Measurements from ENCODE around the gene ATP1B1.
"Not testable (repeated sequence)": the region's sequence is repeated elsewhere in the genome, so short reads cannot be mapped to it uniquely, and the experiment has no call there.

Gene ATP1B1

GRCh38 chr1:169144941-169145626 lies 38.6 kb downstream of the ATP1B1 start:
- DNase-seq: no peak

- DNase-seq: no peak
Observed at GRCh38 chr1:169146576-169147214, 40.2 kb downstream of the ATP1B1 start.

GRCh38 chr1:169148472-169149252 lies 42.2 kb downstream of the ATP1B1 start:
- DNase-seq: no peak

GRCh38 chr1:169149555-169150286 lies 43.2 kb downstream of the ATP1B1 start:
- no peak for DNase-seq

- no peak for DNase-seq
Observed at GRCh38 chr1:169150641-169151337, 44.3 kb downstream of the ATP1B1 start.

GRCh38 chr1:169151338-169151837 lies 44.9 kb downstream of the ATP1B1 start:
- no peak for DNase-seq

- DNase-seq: no peak
Observed at GRCh38 chr1:169155675-169156074, 49.2 kb downstream of the ATP1B1 start.

DNA sequence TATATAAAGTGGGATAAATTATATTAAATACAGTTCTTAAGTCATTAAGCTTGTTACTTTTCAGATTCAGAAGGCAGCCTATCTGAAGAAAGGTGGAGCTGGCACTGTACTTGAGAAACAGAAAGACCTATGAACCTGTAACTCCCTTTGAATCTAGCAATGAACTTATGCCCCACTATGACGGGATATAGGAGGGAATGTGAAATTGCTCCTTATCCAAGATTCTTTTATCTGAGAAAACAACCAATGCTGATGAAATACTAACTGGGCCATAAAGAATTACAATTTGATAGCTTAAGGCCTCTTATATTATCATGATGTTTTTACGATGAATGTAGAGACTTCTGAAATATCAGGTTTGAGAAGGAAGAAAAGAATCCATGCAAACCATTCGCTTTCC lies 50.1 kb downstream of the ATP1B1 start:
- DNase-seq: no peak

DNA sequence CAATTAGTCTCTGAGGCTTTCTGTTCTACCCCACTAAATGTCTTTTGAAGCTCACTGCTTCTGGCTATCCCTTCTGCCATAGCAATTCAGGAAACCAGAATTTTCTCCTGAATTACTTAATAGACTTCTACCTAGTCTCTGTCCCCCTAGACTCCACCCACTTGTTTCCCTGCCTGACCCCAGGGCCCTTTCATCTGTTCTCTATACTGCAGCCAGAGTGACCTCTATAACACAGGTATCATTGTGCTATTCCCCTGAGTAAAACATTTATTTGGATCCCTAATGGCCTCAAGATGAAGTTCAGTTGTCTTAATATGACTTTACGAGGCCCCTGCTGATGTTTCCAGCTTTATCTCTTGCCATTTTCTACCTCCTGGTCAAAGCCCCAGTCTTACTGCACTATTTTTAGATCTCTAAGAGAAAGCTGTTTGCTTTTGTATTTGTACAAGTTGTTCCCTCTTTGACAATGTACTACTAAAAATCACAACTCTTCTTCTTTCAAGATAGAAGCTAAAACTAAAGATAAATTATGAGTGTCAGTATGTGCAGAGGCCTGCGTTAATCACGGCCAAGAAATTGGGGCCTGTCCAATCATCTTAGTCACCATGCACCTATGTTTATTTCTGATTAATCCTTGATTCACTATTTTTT lies 54.5 kb downstream of the ATP1B1 start:
- DNase-seq: no peak

DNA sequence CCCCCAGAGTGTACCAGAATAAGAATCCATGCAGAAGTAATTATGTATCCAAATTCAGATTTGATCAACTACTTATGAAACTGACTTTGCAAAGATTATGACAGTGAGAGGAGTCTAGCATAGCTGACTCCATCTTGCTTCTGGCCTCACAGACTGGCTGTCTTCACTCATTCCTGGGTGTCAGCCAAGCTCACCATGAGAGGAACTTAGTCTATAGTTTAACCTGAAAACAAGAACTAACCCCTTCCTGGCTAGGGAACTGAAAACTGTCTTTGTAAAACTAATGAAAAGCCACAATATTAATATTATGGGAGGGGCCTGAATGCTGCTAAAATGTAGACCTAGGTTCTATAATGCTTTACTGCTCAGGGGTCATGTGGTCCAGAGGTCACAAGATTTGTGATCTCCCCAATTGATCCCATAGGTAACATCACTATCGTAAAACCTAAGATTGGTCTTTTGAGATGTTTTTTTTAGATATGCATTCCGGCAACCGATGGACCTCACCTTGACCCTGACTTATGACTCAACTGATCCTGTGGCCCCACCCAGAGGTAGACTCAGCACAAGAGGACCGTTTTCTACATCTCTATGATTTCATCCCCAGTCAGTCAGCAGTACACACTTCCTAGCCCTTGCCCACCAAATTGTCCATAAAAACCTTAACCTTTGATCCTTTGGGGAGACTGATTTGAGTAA lies 55.2 kb downstream of the ATP1B1 start:
- DNase-seq: no peak

- no peak for DNase-seq
Observed at GRCh38 chr1:169163059-169163458, 56.6 kb downstream of the ATP1B1 start.

DNA sequence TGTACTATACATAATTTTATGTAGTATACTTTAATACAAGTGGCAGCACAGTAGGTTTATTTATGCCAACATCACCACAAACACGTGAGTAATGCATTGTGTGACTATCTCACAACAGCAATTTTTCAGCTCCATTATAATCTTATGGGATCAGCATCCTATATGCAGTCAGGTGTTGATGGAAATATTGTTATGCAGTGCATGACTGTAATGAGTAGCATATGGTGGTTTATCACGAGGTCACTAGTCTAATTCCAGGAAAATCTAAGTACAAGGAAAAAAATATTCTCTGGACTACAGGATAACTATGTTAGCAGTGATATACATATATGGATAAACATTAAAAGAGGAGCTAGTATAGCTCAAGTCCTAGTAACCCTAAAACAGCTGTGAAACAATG lies 69.0 kb downstream of the ATP1B1 start:
- DNase-seq: peak in 1 of 2 experiments; percentile 29

GRCh38 chr1:169179431-169179830 lies 72.9 kb downstream of the ATP1B1 start:
- not testable (repeated sequence) for DNase-seq

DNA sequence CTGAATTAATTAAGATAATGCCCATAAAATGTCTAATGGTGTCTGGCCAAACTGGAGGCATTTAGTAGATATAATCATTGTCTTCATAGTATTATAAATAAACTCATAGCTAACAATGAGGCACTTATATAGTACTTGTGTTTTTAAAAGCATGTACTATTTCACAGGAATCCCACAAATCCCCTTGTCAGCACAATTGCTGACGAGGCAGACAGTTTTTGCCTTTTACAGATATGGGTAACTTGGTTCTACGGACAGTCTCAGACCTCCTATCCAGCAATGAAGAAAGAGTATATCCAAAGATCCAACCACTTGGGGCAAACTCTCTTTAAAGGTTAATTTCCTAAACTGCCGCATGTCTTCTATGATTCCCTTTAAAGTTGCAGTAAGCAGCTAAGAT lies 73.7 kb downstream of the ATP1B1 start:
- no peak for DNase-seq

Data from NCI-H524 (cell line).